ENCODE results near the gene CFP. TPM values are rescaled to one million over a fixed set of nuclear protein-coding genes. Genes with fewer than 3 reads are reported as not detected.

CFP gene
- polyA plus RNA-seq, 2 donors: 0.77 to 3.6 TPM

- H3K27ac ChIP-seq (ENCODE audit: low read depth in 2 of 2, low read length in 1 of 2): no peak overlapping the region
- no peak overlapping the region for H3K4me3 ChIP-seq (ENCODE audit: low read depth in 1 of 2, low read length in 2 of 2)
- no peaks in the 10 kb centered on the region for H3K4me1 ChIP-seq (ENCODE audit: control insufficient read depth in 2 of 2, insufficient read depth in 2 of 2, low read length in 1 of 2)
- peaks cover 0 to 1% of the 10 kb centered on the region in 2 donors for H3K36me3 ChIP-seq (ENCODE audit: control insufficient read depth in 2 of 2, insufficient read depth in 2 of 2, low read length in 1 of 2)
- no peaks in the 10 kb centered on the region for H3K27me3 ChIP-seq (ENCODE audit: control insufficient read depth in 1 of 2, insufficient read depth in 2 of 2, low read length in 2 of 2)
- WGBS, 2 donors: 28 to 35% methylated on average over 2 of the region's 2 CpGs
- H3K9me3 ChIP-seq (ENCODE audit: control insufficient read depth in 2 of 2, insufficient read depth in 1 of 2, low read depth in 1 of 2, low read length in 1 of 2): no peaks in the 10 kb centered on the region
These were observed 14.2 kb upstream of the CFP start for GRCh38 chrX:47643926-47644325.

DNA sequence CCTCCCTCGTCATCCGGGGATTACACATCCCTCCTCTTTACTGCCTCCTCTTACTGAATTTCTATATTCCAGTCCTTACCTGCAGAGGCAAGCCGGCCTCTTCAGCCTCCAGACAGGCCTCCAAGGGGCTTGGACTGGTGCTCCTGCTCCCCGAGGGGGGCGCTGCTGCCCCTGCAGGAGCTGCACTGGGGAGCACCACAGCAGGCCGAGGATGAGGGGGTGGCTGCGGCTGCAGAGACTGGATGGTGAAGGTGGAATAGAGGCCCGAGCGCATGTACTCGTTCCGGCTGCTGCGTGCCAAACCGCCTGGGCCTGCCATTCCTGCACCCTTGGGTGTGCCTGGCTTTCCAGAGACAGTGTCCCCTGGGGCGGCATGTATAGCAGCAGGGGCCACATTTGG lies 9.1 kb upstream of the CFP start:
- Histone ChIP-seq H3K9me3 (ENCODE audit: control insufficient read depth in 2 of 2, insufficient read depth in 1 of 2, low read depth in 1 of 2, low read length in 1 of 2) (no peaks in the 10 kb centered on the region), H3K27ac (ENCODE audit: low read depth in 2 of 2, low read length in 1 of 2) (no peak overlapping the region), H3K4me3 (ENCODE audit: low read depth in 1 of 2, low read length in 2 of 2) (no peak overlapping the region), H3K4me1 (ENCODE audit: control insufficient read depth in 2 of 2, insufficient read depth in 2 of 2, low read length in 1 of 2) (no peaks in the 10 kb centered on the region), H3K27me3 (ENCODE audit: control insufficient read depth in 1 of 2, insufficient read depth in 2 of 2, low read length in 2 of 2) (no peaks in the 10 kb centered on the region), H3K36me3 (ENCODE audit: control insufficient read depth in 2 of 2, insufficient read depth in 2 of 2, low read length in 1 of 2) (peaks cover 0 to 21% of the 10 kb centered on the region in 2 donors)
- 89 to 95% methylated on average over 14 of the region's 14 CpGs for WGBS, 2 donors

DNA sequence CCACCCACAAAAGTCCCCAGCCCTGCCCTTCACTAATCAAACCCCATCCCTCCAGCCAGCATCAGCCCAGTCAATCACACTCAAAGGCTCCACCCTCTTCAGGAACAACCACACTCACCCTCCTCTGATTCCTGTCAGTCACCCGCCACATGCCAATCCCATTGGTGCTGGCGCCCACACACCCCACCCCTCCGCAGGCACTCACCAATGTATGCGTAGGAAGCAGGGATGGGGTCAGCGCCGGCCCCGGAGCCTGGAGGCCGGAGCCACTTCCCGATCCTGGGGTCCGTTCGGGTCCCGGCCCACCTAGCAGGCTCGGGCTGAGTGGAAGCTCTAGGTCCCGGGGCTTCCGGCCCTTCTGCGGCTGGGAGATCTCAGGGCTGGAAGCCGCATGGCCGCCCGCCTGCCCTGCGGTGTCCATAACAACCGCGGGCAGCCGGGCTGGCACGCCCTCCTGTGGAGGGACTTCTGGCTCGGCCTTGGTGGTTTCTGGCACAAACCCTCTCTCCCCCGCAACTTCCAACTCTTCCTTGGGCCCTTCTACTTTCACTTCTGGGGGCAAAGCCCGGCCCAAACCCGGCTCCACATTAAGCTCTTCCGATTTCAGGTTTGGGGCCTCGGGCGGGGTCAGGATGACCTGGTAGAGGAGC lies 7.9 kb upstream of the CFP start:
- H3K36me3 ChIP-seq (ENCODE audit: control insufficient read depth in 2 of 2, insufficient read depth in 2 of 2, low read length in 1 of 2): peaks cover 0 to 21% of the 10 kb centered on the region in 2 donors
- no peaks in the 10 kb centered on the region for H3K4me1 ChIP-seq (ENCODE audit: control insufficient read depth in 2 of 2, insufficient read depth in 2 of 2, low read length in 1 of 2)
- no peak overlapping the region for H3K27ac ChIP-seq (ENCODE audit: low read depth in 2 of 2, low read length in 1 of 2)
- no peaks in the 10 kb centered on the region for H3K9me3 ChIP-seq (ENCODE audit: control insufficient read depth in 2 of 2, insufficient read depth in 1 of 2, low read depth in 1 of 2, low read length in 1 of 2)
- H3K27me3 ChIP-seq (ENCODE audit: control insufficient read depth in 1 of 2, insufficient read depth in 2 of 2, low read length in 2 of 2): no peaks in the 10 kb centered on the region
- WGBS, 2 donors: 65 to 66% methylated on average over 31 of the region's 31 CpGs
- no peak overlapping the region for H3K4me3 ChIP-seq (ENCODE audit: low read depth in 1 of 2, low read length in 2 of 2)

- no peaks in the 10 kb centered on the region for H3K9me3 ChIP-seq (ENCODE audit: control insufficient read depth in 2 of 2, insufficient read depth in 1 of 2, low read depth in 1 of 2, low read length in 1 of 2)
- H3K27ac ChIP-seq (ENCODE audit: low read depth in 2 of 2, low read length in 1 of 2): no peak overlapping the region
- WGBS, 2 donors: 82 to 84% methylated on average over 16 of the region's 16 CpGs
- peaks cover 0 to 21% of the 10 kb centered on the region in 2 donors for H3K36me3 ChIP-seq (ENCODE audit: control insufficient read depth in 2 of 2, insufficient read depth in 2 of 2, low read length in 1 of 2)
- no peaks in the 10 kb centered on the region for H3K27me3 ChIP-seq (ENCODE audit: control insufficient read depth in 1 of 2, insufficient read depth in 2 of 2, low read length in 2 of 2)
- no peak overlapping the region for H3K4me3 ChIP-seq (ENCODE audit: low read depth in 1 of 2, low read length in 2 of 2)
- no peaks in the 10 kb centered on the region for H3K4me1 ChIP-seq (ENCODE audit: control insufficient read depth in 2 of 2, insufficient read depth in 2 of 2, low read length in 1 of 2)
These were observed 5.3 kb upstream of the CFP start for GRCh38 chrX:47634871-47635575.

- Histone ChIP-seq H3K36me3 (ENCODE audit: control insufficient read depth in 2 of 2, insufficient read depth in 2 of 2, low read length in 1 of 2) (peaks cover 0 to 20% of the 10 kb centered on the region in 2 donors), H3K9me3 (ENCODE audit: control insufficient read depth in 2 of 2, insufficient read depth in 1 of 2, low read depth in 1 of 2, low read length in 1 of 2) (no peaks in the 10 kb centered on the region), H3K27ac (ENCODE audit: low read depth in 2 of 2, low read length in 1 of 2) (no peak overlapping the region), H3K4me1 (ENCODE audit: control insufficient read depth in 2 of 2, insufficient read depth in 2 of 2, low read length in 1 of 2) (no peaks in the 10 kb centered on the region), H3K4me3 (ENCODE audit: low read depth in 1 of 2, low read length in 2 of 2) (no peak overlapping the region), H3K27me3 (ENCODE audit: control insufficient read depth in 1 of 2, insufficient read depth in 2 of 2, low read length in 2 of 2) (no peaks in the 10 kb centered on the region)
- 72 to 79% methylated on average over 14 of the region's 14 CpGs for WGBS, 2 donors
These were observed 4.2 kb upstream of the CFP start for GRCh38 chrX:47633689-47634590.

GRCh38 chrX:47632666-47633065 lies 2.9 kb upstream of the CFP start:
- Histone ChIP-seq H3K27me3 (ENCODE audit: control insufficient read depth in 1 of 2, insufficient read depth in 2 of 2, low read length in 2 of 2) (no peaks in the 10 kb centered on the region), H3K36me3 (ENCODE audit: control insufficient read depth in 2 of 2, insufficient read depth in 2 of 2, low read length in 1 of 2) (peaks cover 0 to 15% of the 10 kb centered on the region in 2 donors), H3K4me3 (ENCODE audit: low read depth in 1 of 2, low read length in 2 of 2) (no peak overlapping the region), H3K9me3 (ENCODE audit: control insufficient read depth in 2 of 2, insufficient read depth in 1 of 2, low read depth in 1 of 2, low read length in 1 of 2) (no peaks in the 10 kb centered on the region), H3K27ac (ENCODE audit: low read depth in 2 of 2, low read length in 1 of 2) (no peak overlapping the region), H3K4me1 (ENCODE audit: control insufficient read depth in 2 of 2, insufficient read depth in 2 of 2, low read length in 1 of 2) (no peaks in the 10 kb centered on the region)
- WGBS, 2 donors: 65 to 67% methylated on average over 4 of the region's 4 CpGs

DNA sequence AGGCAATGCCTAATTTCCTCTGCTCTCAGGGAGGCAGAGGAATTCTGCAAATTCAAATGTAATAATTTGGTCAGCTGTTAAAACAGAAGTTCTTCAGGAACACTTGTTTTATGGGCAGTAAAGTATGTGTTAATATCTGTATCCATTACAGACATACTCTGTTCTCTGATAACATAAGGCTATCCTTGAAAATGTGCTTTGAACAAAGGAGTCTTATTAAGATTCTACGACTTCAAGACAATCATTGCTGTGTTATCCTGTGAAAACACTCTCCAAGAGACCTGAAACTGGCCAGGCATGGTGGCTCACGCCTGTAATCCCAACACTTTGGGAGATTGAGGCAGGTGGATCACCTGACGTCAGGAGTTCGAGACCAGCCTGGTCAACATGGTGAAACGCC lies 1.9 kb upstream of the CFP start:
- H3K27me3 ChIP-seq (ENCODE audit: control insufficient read depth in 1 of 2, insufficient read depth in 2 of 2, low read length in 2 of 2): no peaks in the 10 kb centered on the region
- no peak overlapping the region for H3K27ac ChIP-seq (ENCODE audit: low read depth in 2 of 2, low read length in 1 of 2)
- no peaks in the 10 kb centered on the region for H3K9me3 ChIP-seq (ENCODE audit: control insufficient read depth in 2 of 2, insufficient read depth in 1 of 2, low read depth in 1 of 2, low read length in 1 of 2)
- H3K36me3 ChIP-seq (ENCODE audit: control insufficient read depth in 2 of 2, insufficient read depth in 2 of 2, low read length in 1 of 2): peaks cover 0 to 13% of the 10 kb centered on the region in 2 donors
- no peaks in the 10 kb centered on the region for H3K4me1 ChIP-seq (ENCODE audit: control insufficient read depth in 2 of 2, insufficient read depth in 2 of 2, low read length in 1 of 2)
- no peak overlapping the region for H3K4me3 ChIP-seq (ENCODE audit: low read depth in 1 of 2, low read length in 2 of 2)
- 85 to 91% methylated on average over 5 of the region's 5 CpGs for WGBS, 2 donors

DNA sequence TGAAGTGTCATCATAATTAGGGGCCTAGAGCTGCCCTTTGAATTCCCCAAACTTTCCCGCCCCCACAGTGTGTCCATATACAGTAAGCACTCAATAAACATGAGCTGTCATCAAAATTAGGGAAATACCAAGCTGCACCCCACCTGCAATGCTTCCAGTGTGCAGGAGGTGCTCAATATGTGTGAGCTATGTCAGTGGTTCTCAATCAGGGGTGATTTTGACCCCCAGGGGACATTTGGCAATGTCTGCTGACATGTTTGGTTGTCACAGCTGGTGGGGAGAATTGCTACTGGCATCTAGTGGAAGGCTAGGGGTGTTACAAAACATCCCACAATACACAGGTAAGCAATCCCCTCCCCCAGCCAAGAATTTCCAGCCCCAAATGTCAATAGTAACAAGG lies 748 bp downstream of the CFP start:
- Histone ChIP-seq H3K36me3 (ENCODE audit: control insufficient read depth in 2 of 2, insufficient read depth in 2 of 2, low read length in 1 of 2) (no peaks in the 10 kb centered on the region), H3K4me1 (ENCODE audit: control insufficient read depth in 2 of 2, insufficient read depth in 2 of 2, low read length in 1 of 2) (no peaks in the 10 kb centered on the region), H3K27me3 (ENCODE audit: control insufficient read depth in 1 of 2, insufficient read depth in 2 of 2, low read length in 2 of 2) (no peaks in the 10 kb centered on the region), H3K27ac (ENCODE audit: low read depth in 2 of 2, low read length in 1 of 2) (no peak overlapping the region), H3K4me3 (ENCODE audit: low read depth in 1 of 2, low read length in 2 of 2) (no peak overlapping the region), H3K9me3 (ENCODE audit: control insufficient read depth in 2 of 2, insufficient read depth in 1 of 2, low read depth in 1 of 2, low read length in 1 of 2) (no peaks in the 10 kb centered on the region)
- 60 to 100% methylated on average over 1 of the region's 1 CpG for WGBS, 2 donors

- Histone ChIP-seq H3K4me1 (ENCODE audit: control insufficient read depth in 2 of 2, insufficient read depth in 2 of 2, low read length in 1 of 2) (no peaks in the 10 kb centered on the region), H3K27me3 (ENCODE audit: control insufficient read depth in 1 of 2, insufficient read depth in 2 of 2, low read length in 2 of 2) (no peaks in the 10 kb centered on the region), H3K36me3 (ENCODE audit: control insufficient read depth in 2 of 2, insufficient read depth in 2 of 2, low read length in 1 of 2) (no peaks in the 10 kb centered on the region), H3K4me3 (ENCODE audit: low read depth in 1 of 2, low read length in 2 of 2) (no peak overlapping the region), H3K27ac (ENCODE audit: low read depth in 2 of 2, low read length in 1 of 2) (no peak overlapping the region), H3K9me3 (ENCODE audit: control insufficient read depth in 2 of 2, insufficient read depth in 1 of 2, low read depth in 1 of 2, low read length in 1 of 2) (no peaks in the 10 kb centered on the region)
- WGBS, 2 donors: 81 to 89% methylated on average over 2 of the region's 2 CpGs
These were observed 4.4 kb downstream of the CFP start for GRCh38 chrX:47625365-47625764.
